NCI-H2029 treated with DMSO at 0.1 percent for 48 hours (cell line): Measurements from ENCODE around the gene TMOD1.
"Not testable (repeated sequence)": the region's sequence is repeated elsewhere in the genome, so short reads cannot be mapped to it uniquely, and the experiment has no call there.

Experiments used
- DNase-seq: peaks from one replicate; lab custom pipeline; 2025; lab: John Stamatoyannopoulos, UW

TMOD1 gene

DNA sequence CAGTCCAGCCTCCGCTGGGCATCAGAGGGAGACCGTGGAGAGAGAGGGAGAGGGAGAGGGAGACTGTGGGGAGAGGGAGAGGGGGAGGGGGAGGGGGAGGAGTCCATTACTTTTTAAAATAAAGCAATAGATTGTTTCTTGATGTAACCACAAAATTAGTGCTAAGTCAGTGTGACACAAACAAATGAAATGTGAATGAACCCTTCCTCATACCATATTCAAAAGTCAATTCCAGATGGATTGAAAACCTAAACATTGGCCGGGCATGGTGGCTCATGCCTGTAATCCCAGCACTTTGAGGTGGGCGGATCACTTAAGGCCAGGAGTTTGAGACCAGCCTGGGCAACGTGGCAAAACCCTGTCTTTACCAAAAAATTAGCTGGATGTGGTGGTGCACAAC lies 2.6 kb upstream of the TMOD1 start:
- DNase-seq: not testable (repeated sequence)

DNA sequence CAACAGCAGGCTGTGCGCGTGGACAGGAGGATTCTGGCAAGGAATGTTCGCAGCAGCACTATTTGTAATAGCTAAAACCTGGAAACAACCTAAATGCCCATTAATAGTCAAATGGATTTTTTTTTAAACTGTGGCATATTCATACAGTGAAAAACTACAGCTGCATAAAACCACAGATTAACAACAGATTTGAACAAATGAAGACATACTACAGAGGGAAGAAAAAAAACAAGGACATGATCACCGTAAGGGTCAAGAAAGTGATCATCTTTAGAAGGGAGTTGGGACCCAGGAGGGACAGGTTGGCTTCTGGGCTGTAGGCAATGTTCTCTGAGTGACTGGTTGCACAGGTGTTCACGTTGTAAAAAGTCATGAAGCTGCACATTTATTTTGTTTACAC lies 1.2 kb upstream of the TMOD1 start:
- DNase-seq: no peak

DNA sequence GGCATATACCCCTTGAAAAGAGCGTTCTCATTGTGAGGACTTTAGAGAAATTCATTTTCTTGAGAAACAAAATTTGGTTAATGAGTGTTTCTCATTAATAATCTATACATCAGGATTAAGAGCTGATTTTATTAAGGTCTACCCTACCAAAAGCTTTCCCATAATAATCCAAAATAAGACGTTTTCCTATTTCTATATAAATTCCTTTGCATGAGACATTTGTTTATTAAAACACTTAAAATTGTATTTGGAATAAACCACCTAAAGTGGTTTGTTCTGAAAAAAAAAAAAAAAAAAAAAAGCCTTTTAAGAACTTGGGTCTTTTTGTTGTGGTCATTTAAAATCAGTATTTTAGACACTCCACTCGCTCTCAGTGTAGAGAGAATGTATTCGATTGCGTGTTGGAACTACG lies 695 bp upstream of the TMOD1 start:
- no peak for DNase-seq

DNA sequence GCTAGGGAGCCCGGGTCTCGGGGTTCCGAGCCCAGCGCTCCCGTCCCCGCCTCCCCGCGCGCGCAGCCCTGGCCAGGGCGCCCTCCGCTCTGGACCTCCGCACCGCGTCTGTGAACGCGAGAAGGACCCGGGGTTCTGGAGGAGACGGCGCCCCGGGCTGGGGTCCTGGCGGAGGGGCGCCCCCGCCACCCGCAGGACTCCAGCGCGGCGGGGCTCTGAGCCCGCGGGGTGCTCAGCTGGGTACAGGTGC lies 431 bp downstream of the TMOD1 start:
- DNase-seq: no peak

GRCh38 chr9:97502222-97502983 lies 937 bp downstream of the TMOD1 start:
- no peak for DNase-seq

- no peak for DNase-seq
Measured at GRCh38 chr9:97502984-97503861, 1.8 kb downstream of the TMOD1 start.

DNA sequence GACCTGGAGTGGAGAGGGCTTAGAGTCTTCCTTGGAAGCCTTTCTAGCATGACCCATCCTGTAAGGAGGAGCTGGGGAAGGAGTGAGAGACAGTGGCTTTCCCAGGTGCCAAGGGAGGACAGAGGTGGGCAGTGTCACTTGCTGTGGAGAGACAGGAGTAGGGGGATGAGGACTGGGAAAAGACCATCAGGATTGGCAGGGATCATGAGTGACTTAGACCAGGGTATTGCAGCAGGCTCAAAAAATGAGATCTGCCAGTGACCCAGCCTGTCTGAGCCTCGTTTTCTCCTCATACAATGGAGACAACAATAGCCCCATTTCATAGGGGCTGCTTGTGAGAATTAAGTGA lies 2.4 kb downstream of the TMOD1 start:
- no peak for DNase-seq

GRCh38 chr9:97504381-97505216 lies 3.1 kb downstream of the TMOD1 start:
- no peak for DNase-seq

DNA sequence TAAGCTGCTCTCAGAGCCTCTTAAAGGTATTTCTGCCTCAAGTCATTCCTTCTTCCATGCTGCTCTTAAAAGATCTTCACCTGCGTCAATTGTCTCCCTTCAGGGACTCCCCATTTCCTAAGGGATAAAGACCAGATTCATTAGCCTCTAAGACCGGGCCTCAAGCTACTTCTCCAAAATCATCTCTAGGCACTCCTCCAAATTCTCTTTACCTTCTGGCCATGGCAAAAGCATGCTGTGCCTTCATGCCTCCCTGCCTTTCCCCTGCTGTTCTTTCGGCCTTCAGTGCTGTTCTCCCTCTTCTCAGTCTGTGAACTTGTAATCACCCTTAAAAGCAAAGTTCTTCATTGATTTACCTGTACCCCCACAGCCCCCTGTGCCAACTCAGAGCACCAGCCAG lies 4.4 kb downstream of the TMOD1 start:
- DNase-seq: no peak

- DNase-seq: no peak
Measured at GRCh38 chr9:97506306-97506705, 4.8 kb downstream of the TMOD1 start.

DNA sequence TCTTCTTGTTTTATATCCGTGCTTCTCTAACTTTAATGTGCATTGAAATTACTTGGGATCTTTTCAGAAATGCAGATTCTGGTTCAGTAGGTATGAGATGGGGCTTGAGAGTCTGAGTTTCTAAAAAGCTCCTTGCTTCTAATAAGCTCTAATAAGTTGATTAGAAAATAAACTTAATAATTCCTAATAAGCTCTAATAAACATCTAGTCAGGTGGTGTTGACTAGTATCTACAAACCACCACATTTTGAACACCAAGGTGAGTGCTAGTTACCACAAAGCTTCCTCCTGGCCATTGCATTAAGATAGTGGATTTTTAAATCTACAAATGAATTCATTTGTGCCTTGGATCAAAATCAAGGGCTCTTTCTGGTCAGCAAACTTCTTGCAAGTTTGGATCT lies 5.3 kb downstream of the TMOD1 start:
- no peak for DNase-seq

- DNase-seq: no peak
Measured at GRCh38 chr9:97507428-97507984, 6.0 kb downstream of the TMOD1 start.

GRCh38 chr9:97508852-97509251 lies 7.4 kb downstream of the TMOD1 start:
- DNase-seq: no peak

- DNase-seq: no peak
Measured at GRCh38 chr9:97510797-97511654, 9.6 kb downstream of the TMOD1 start.

- no peak for DNase-seq
Measured at GRCh38 chr9:97511655-97512427, 10.4 kb downstream of the TMOD1 start.

- DNase-seq: no peak
Measured at GRCh38 chr9:97512966-97513560, 11.6 kb downstream of the TMOD1 start.

GRCh38 chr9:97514531-97514930 lies 13.1 kb downstream of the TMOD1 start:
- no peak for DNase-seq

- no peak for DNase-seq
Measured at GRCh38 chr9:97515662-97516061, 14.2 kb downstream of the TMOD1 start.

- no peak for DNase-seq
Measured at GRCh38 chr9:97516111-97516510, 14.6 kb downstream of the TMOD1 start.

- no peak for DNase-seq
Measured at GRCh38 chr9:97517331-97518089, 16.0 kb downstream of the TMOD1 start.
